K562 (cell line): ENCODE data around the gene UBR1. TPM values are rescaled to one million over a fixed set of nuclear protein-coding genes. Genes with fewer than 3 reads are reported as not detected.

Experiments
- ATAC-seq: fragments of 200-7000 bp; cut with Tn5 transposase; 3 replicates; pipeline ENCODE4 v1.9.1; 2020; ENCODE audit warnings: moderate library complexity
- BruUV-seq: library from RNA; stranded (reverse); fragments of 400-500 nt; replicated peaks from 2 replicates; lab custom pipeline; 2021; lab: Mats Ljungman, UMichigan
- CTCF ChIA-PET: fragments of 300-600 bp; formaldehyde crosslinking; extraction: SDS; loops from one replicate; lab custom pipeline; 2021; ENCODE audit warnings: low intra/inter-chr PET ratio; lab: Yijun Ruan, JAX
- POLR2A ChIA-PET: fragments of 300-600, 350-650 bp; sonication (Branson Sonifier 250); formaldehyde crosslinking; extraction: SDS; loops from one replicate; lab custom pipeline; 2021; ENCODE audit warnings: antibody characterized with exemption, inconsistent platforms; lab: Yijun Ruan, JAX
- DNase-seq, 4 experiments: peaks; one replicate each; pipeline versions ENCODE4 v3.0.0 to v3.0.0-alpha.2; 2011 to 2018; ENCODE audit warnings: low spot score in 3 of 4, mixed read lengths in 3 of 4; ENCODE audit errors: extremely low read depth in 1 of 4
- FAIRE-seq: peaks from 2 replicates; lab custom pipeline; 2011; peaks lifted over from hg19 to GRCh38; lab: Jason Lieb, UNC
- H2AFZ ChIP-seq: 2 replicates; pipeline ENCODE4 v1.6.0; 2011; ENCODE audit warnings: low read depth, low read length, control low read depth, inconsistent platforms
- H3K27ac ChIP-seq: fragments of 200-600 bp; 3 replicates; pipeline ENCODE4 v1.8.0; 2011; ENCODE audit warnings: low read depth, mild to moderate bottlenecking, control low read depth, inconsistent platforms, low read length, moderate library complexity, mixed read lengths; ENCODE audit errors: extremely low read depth
- H3K27me3 ChIP-seq, 2 experiments: fragments of 300-600 bp in 1 of 2; 2 replicates in 1 of 2; 3 replicates in 1 of 2; pipeline versions ENCODE4 v1.6.0 to v1.8.0; 2011; ENCODE audit warnings: inconsistent platforms in 2 of 2, low read length in 2 of 2, mild to moderate bottlenecking in 1 of 2, mixed read lengths in 1 of 2, moderate library complexity in 1 of 2; ENCODE audit not compliant: control insufficient read depth in 2 of 2, insufficient read depth in 2 of 2
- H3K36me3 ChIP-seq: fragments of 300-600 bp; 3 replicates; pipeline ENCODE4 v1.8.0; 2011; ENCODE audit warnings: mild to moderate bottlenecking, low read length, inconsistent platforms; ENCODE audit not compliant: control insufficient read depth, insufficient read depth
- H3K4me1 ChIP-seq, 2 experiments: fragments of 200-600 bp in 1 of 2; replicated peaks in 1 of 2; 2 replicates in 1 of 2; 3 replicates in 1 of 2; pipeline versions ENCODE4 v1.5.1 to v1.8.0; 2011; ENCODE audit warnings: inconsistent platforms in 2 of 2, low read length in 2 of 2, mild to moderate bottlenecking in 1 of 2, mixed read lengths in 1 of 2, moderate library complexity in 1 of 2; ENCODE audit not compliant: control insufficient read depth in 2 of 2, insufficient read depth in 2 of 2
- H3K4me2 ChIP-seq: 2 replicates; pipeline ENCODE4 v1.6.1; 2011; ENCODE audit warnings: low read length, control low read depth, inconsistent platforms, mixed read lengths; ENCODE audit not compliant: insufficient read depth
- H3K4me3 ChIP-seq: fragments of 200-600 bp; sonication (generic), shearing (Covaris generic); 2 replicates; pipeline ENCODE4 v1.5.1; 2016; ENCODE audit warnings: control low read depth, inconsistent platforms
- H3K79me2 ChIP-seq: fragments of 200-600 bp; 3 replicates; pipeline ENCODE4 v1.8.0; 2011; ENCODE audit warnings: low read length, inconsistent platforms; ENCODE audit not compliant: control insufficient read depth, insufficient read depth
- H3K9ac ChIP-seq, 2 experiments: 2 replicates each; pipeline versions ENCODE4 v1.6.0 to v1.6.1; 2011; ENCODE audit warnings: low read depth in 2 of 2, low read length in 2 of 2, control low read depth in 1 of 2, inconsistent platforms in 1 of 2, mild to moderate bottlenecking in 1 of 2, mixed read lengths in 1 of 2; ENCODE audit not compliant: insufficient read depth in 1 of 2
- H3K9me1 ChIP-seq: one replicate; pipeline ENCODE4 v1.6.0; 2011; ENCODE audit warnings: inconsistent platforms, mild to moderate bottlenecking, low read length, moderate library complexity; ENCODE audit not compliant: control insufficient read depth, insufficient read depth
- H3K9me3 ChIP-seq: replicated peaks from 2 replicates; pipeline ENCODE4 v1.5.1; 2011; ENCODE audit warnings: low read depth, low read length, inconsistent platforms; ENCODE audit not compliant: control insufficient read depth, insufficient read depth
- H4K20me1 ChIP-seq: replicated peaks from 2 replicates; pipeline ENCODE4 v1.6.1; 2011; ENCODE audit warnings: low read length, inconsistent platforms, mixed read lengths; ENCODE audit not compliant: control insufficient read depth, insufficient read depth
- BCL6 ChIP-seq: fragments of 250-450 bp; sonication (Bioruptor Pico); IDR thresholded peaks from 2 replicates; pipeline ENCODE4 v1.4.0; 2020
- CCAR2 ChIP-seq: fragments of 200-400 bp; formaldehyde crosslinking; IDR thresholded peaks from 2 replicates; pipeline ENCODE4 v1.6.1; 2017; ENCODE audit warnings: mild to moderate bottlenecking, low read depth, low read length
- ETS2 ChIP-seq: IDR thresholded peaks from 2 replicates; pipeline ENCODE4 v1.6.1; 2016; ENCODE audit warnings: borderline replicate concordance, missing genetic modification characterization, mild to moderate bottlenecking, moderate library complexity, missing compliant biosample characterization; ENCODE audit not compliant: poor library complexity, severe bottlenecking
- FOXA3 ChIP-seq, 2 experiments: fragments of 450-650 bp in 1 of 2; sonication (generic) in 1 of 2; formaldehyde crosslinking; IDR thresholded peaks in 1 of 2; conservative IDR thresholded peaks in 1 of 2; 2 replicates each; pipeline versions ENCODE4 v1.4.0 to v1.8.0; 2020 to 2022; ENCODE audit warnings: mild to moderate bottlenecking in 2 of 2, missing genetic modification reagents in 1 of 2
- FOXJ2 ChIP-seq: fragments of 200-800 bp; sonication (Bioruptor generic); IDR thresholded peaks from 2 replicates; pipeline ENCODE4 v1.6.1; 2016; ENCODE audit warnings: missing genetic modification characterization, missing compliant biosample characterization
- JUN ChIP-seq, 2 experiments: sonication (generic) in 1 of 2; formaldehyde crosslinking in 1 of 2; IDR thresholded peaks; 2 replicates each; pipeline versions ENCODE4 v1.6.1 to v1.8.0; 2012 to 2022; ENCODE audit warnings: borderline replicate concordance in 2 of 2, mild to moderate bottlenecking in 2 of 2, improper control_type of control experiment in 1 of 2, low read depth in 1 of 2, low read length in 1 of 2, missing genetic modification reagents in 1 of 2
- PTBP1 ChIP-seq: fragments of 200-400 bp; formaldehyde crosslinking; IDR thresholded peaks from 2 replicates; pipeline ENCODE4 v1.6.1; 2017; ENCODE audit warnings: low read depth, low read length
- RBM25 ChIP-seq: fragments of 200-400 bp; formaldehyde crosslinking; IDR thresholded peaks from 2 replicates; pipeline ENCODE4 v1.6.1; 2018; ENCODE audit warnings: low read length, low read depth, moderate library complexity; ENCODE audit not compliant: severe bottlenecking
- RBM34 ChIP-seq: fragments of 200-400 bp; formaldehyde crosslinking; IDR thresholded peaks from 2 replicates; pipeline ENCODE4 v1.6.1; 2018; ENCODE audit warnings: low read length, borderline replicate concordance; ENCODE audit not compliant: insufficient read depth
- SP2 ChIP-seq: IDR thresholded peaks from 2 replicates; pipeline ENCODE4 v1.6.1; 2011; ENCODE audit warnings: mild to moderate bottlenecking, low read depth, low read length, moderate library complexity; ENCODE audit not compliant: poor library complexity, severe bottlenecking; ENCODE audit errors: extremely low read depth
- THRB ChIP-seq: fragments of 450-650 bp; formaldehyde crosslinking; conservative IDR thresholded peaks from 2 replicates; pipeline ENCODE4 v1.4.0; 2022; ENCODE audit warnings: mild to moderate bottlenecking, missing genetic modification characterization
- XRCC3 ChIP-seq: fragments of 450-650 bp; IDR thresholded peaks from 2 replicates; pipeline ENCODE4 v1.6.1; 2017; ENCODE audit warnings: mild to moderate bottlenecking, moderate library complexity
- ZNF347 ChIP-seq: fragments of 450-650 bp; formaldehyde crosslinking; IDR thresholded peaks from 2 replicates; pipeline ENCODE4 v1.4.0; 2020; ENCODE audit warnings: low read depth, mild to moderate bottlenecking, moderate library complexity
- ZNF668 ChIP-seq: fragments of 250-450 bp; sonication (Bioruptor Pico); IDR thresholded peaks from 2 replicates; pipeline ENCODE4 v1.8.0; 2022; ENCODE audit warnings: mild to moderate bottlenecking, inconsistent platforms
- WGBS: fragments of 100-300 bp; shearing (Covaris generic); methylation state at CpG from one replicate; pipeline ENCODE4 v1.1.6; 2016; ENCODE audit warnings: low coverage, mixed read lengths; ENCODE audit not compliant: insufficient coverage; ENCODE audit errors: missing lambda C conversion rate; 5-methylcytosine and 5-hydroxymethylcytosine counted together
- in situ Hi-C: fragments of 300-500 bp; cut with MboI; formaldehyde crosslinking; loops from 4 replicates; pipeline ENCODE4 v1.15.0; 2018; ENCODE audit warnings: inconsistent platforms, mixed read lengths
- intact Hi-C: fragments of 100-400 bp; cut with micrococcal nuclease; formaldehyde crosslinking; loops from 2 replicates; pipeline ENCODE4 v1.14.2; 2022
- polyA plus RNA-seq, 8 experiments: library from polyadenylated mRNA; depleted of rRNA in 4 of 8; stranded (reverse) in 5 of 8; unstranded in 3 of 8; fragments of >200 nt; fragmentation: Nextera tagmentation in 2 of 8; fragmentation: Illumina TruSeq in 1 of 8; extraction: Ambion mirVana in 2 of 8; extraction: Trizol in 1 of 8; gene quantifications; 2 replicates each; pipeline versions ENCODE4 v1.2.1 to v1.2.3, GENCODE V29; 2011 to 2014; ENCODE audit warnings: inconsistent platforms in 1 of 8, missing spikeins in 1 of 8
- total RNA-seq, 7 experiments: library from RNA; depleted of rRNA in 6 of 7; stranded (reverse); fragments of >200 nt in 6 of 7; fragmentation: Illumina TruSeq in 2 of 7; extraction: Trizol in 2 of 7; gene quantifications; 2 replicates each; pipeline versions ENCODE4 v1.2.1 to v1.2.3, GENCODE V29; 2011 to 2021; ENCODE audit warnings: low replicate concordance in 1 of 7
- TF ChIP-seq, protein P1 (sequence below): IDR thresholded peaks from 2 replicates; pipeline ENCODE4 v1.6.1; 2016; ENCODE audit warnings: missing genetic modification characterization, missing compliant biosample characterization
- TF ChIP-seq, protein P2 (sequence below): fragments of 250-450 bp; sonication (Bioruptor Pico); IDR thresholded peaks from 2 replicates; pipeline ENCODE4 v1.4.0; 2020; ENCODE audit warnings: borderline replicate concordance

Gene UBR1
- total and polyA plus RNA-seq, 9 of the 15 experiments (the other 6 are each of a cell fraction or from before 2014, with no cell fraction given): 5.8 to 30.7 (median 15.3) TPM

DNA sequence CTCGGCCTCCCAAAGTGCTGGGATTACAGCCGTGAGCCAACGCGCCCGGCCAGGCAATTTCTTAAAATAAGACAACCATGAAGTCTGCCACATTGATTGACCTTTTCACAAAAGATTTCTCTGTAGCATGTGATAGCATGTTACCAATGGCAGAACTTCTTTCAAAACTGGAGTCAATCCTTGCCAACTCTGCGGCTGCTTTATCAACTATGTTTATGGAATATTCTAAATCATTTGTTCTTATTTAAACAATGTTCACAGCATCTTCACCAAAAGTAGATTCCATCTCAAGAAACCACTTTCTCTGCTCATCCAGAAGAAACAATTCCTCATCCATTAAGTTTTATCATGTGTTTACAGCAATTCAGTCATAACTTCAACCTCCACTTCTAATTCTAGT, 9.4 kb downstream of the UBR1 start:
- no peak overlapping the region for H3K9ac ChIP-seq
- ATAC-seq (no peak), DNase-seq (no peak), FAIRE-seq (no peak)
- POLR2A ChIA-PET: no interaction called here
- H3K79me2 ChIP-seq: peaks cover 87% of the 10 kb centered on the region
- H3K9me3 ChIP-seq: no peaks in the 10 kb centered on the region
- in situ Hi-C loops: no loop called here
- TF ChIP-seq SP2 (no peak), ZNF347 (CRISPR knock-in tag) (no peak), THRB (no peak), FOXJ2 (no peak), CCAR2 (no peak), PTBP1 (no peak), ETS2 (tag) (no peak), JUN (IDR thresholded peaks at IDR 0.05; ENCODE audit: borderline replicate concordance, low read depth, low read length) (no peak), JUN (CRISPR knock-in tag; IDR thresholded peaks at IDR 0.05; ENCODE audit: borderline replicate concordance) (no peak), FOXA3 (CRISPR knock-in tag; conservative IDR thresholded peaks at IDR 0.05 in 1 of 2, IDR thresholded peaks at IDR 0.05 in 1 of 2) (no peak), RBM25 (no peak), BCL6 (CRISPR knock-in tag) (no peak), RBM34 (no peak), ZNF668 (CRISPR knock-in tag) (no peak), XRCC3 (no peak)
- TF ChIP-seq, protein P1, sequence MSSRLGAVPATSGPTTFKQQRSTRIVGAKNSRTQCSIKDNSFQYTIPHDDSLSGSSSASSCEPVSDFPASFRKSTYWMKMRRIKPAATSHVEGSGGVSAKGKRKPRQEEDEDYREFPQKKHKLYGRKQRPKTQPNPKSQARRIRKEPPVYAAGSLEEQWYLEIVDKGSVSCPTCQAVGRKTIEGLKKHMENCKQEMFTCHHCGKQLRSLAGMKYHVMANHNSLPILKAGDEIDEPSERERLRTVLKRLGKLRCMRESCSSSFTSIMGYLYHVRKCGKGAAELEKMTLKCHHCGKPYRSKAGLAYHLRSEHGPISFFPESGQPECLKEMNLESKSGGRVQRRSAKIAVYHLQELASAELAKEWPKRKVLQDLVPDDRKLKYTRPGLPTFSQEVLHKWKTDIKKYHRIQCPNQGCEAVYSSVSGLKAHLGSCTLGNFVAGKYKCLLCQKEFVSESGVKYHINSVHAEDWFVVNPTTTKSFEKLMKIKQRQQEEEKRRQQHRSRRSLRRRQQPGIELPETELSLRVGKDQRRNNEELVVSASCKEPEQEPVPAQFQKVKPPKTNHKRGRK (tag): no peak
- TF ChIP-seq, protein P2, sequence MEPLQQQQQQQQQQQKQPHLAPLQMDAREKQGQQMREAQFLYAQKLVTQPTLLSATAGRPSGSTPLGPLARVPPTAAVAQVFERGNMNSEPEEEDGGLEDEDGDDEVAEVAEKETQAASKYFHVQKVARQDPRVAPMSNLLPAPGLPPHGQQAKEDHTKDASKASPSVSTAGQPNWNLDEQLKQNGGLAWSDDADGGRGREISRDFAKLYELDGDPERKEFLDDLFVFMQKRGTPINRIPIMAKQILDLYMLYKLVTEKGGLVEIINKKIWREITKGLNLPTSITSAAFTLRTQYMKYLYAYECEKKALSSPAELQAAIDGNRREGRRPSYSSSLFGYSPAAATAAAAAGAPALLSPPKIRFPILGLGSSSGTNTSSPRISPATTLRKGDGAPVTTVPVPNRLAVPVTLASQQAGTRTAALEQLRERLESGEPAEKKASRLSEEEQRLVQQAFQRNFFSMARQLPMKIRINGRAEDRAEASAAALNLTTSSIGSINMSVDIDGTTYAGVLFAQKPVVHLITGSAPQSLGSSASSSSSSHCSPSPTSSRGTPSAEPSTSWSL (CRISPR knock-in tag): no peak
- BruUV-seq: no TSS peak
- no peaks in the 10 kb centered on the region for H3K27me3 ChIP-seq
- H3K27ac ChIP-seq: no peak overlapping the region
- peaks cover 49% of the 10 kb centered on the region for H3K36me3 ChIP-seq
- intact Hi-C loops: no loop called here
- no peaks in the 10 kb centered on the region for H3K9me1 ChIP-seq
- no peaks in the 10 kb centered on the region for H4K20me1 ChIP-seq
- CTCF ChIA-PET: no interaction called here
- H3K4me3 ChIP-seq: no peak overlapping the region
- H3K4me2 ChIP-seq: no peak overlapping the region
- WGBS: 84% methylated on average over 6 of the region's 6 CpGs
- no peak overlapping the region for H2AFZ ChIP-seq
- peaks cover 11 to 32% of the 10 kb centered on the region in 2 experiments for H3K4me1 ChIP-seq
